ENCODE data around the gene TRIM27.

GRCh38 chr6:28862077-28862476, 61.7 kb downstream of the TRIM27 start:
- TF ChIP-seq CTCF (IDR thresholded peaks at IDR 0.05; ENCODE audit: poor library complexity) (no peak), EZH2phosphoT487 (IDR thresholded peaks at IDR 0.05; ENCODE audit: low read depth, severe bottlenecking, unreplicated experiment) (no peak)

Data from hepatocyte (in vitro differentiated cells).